Fibroblast of lung (primary cell): Measurements from ENCODE around the gene FSD1. TPM values are rescaled to one million over a fixed set of nuclear protein-coding genes. Genes with fewer than 3 reads are reported as not detected.

Experiments used
- DNase-seq, 2 donors: peaks; one replicate each; pipeline versions ENCODE4 v3.0.0 to v3.0.0-alpha.2; 2010; ENCODE audit warnings: low read depth in 2 of 2
- H2AFZ ChIP-seq: 2 replicates; pipeline ENCODE4 v1.5.1; 2012; ENCODE audit warnings: low read length, control low read depth, inconsistent platforms
- H3K27ac ChIP-seq: 2 replicates; pipeline ENCODE4 v1.5.1; 2011; ENCODE audit warnings: low read length, control low read depth; ENCODE audit not compliant: insufficient read depth
- H3K27me3 ChIP-seq: 2 replicates; pipeline ENCODE4 v1.5.1; 2011; ENCODE audit warnings: mild to moderate bottlenecking, low read length; ENCODE audit not compliant: control insufficient read depth, insufficient read depth
- H3K36me3 ChIP-seq: 2 replicates; pipeline ENCODE4 v1.5.1; 2011; ENCODE audit warnings: low read length; ENCODE audit not compliant: control insufficient read depth, insufficient read depth
- H3K4me1 ChIP-seq: 2 replicates; pipeline ENCODE4 v1.5.1; 2011; ENCODE audit warnings: low read length; ENCODE audit not compliant: control insufficient read depth, insufficient read depth; ENCODE audit errors: extremely low read depth
- H3K4me2 ChIP-seq: 2 replicates; pipeline ENCODE4 v1.5.1; 2011; ENCODE audit warnings: low read length, control low read depth; ENCODE audit not compliant: insufficient read depth; ENCODE audit errors: extremely low read depth
- H3K4me3 ChIP-seq, 4 experiments: fragments of 200-600 bp in 1 of 4; sonication (generic) in 1 of 4; replicated peaks in 1 of 4; 2 replicates each; pipeline ENCODE4 v1.5.1; 2011 to 2016; ENCODE audit warnings: low read length in 4 of 4, low read depth in 3 of 4, mild to moderate bottlenecking in 3 of 4, control low read depth in 2 of 4, inconsistent platforms in 1 of 4, mixed read lengths in 1 of 4; ENCODE audit not compliant: insufficient read depth in 1 of 4; ENCODE audit errors: control extremely low read depth in 1 of 4
- H3K79me2 ChIP-seq: 2 replicates; pipeline ENCODE4 v1.5.1; 2012; ENCODE audit warnings: mild to moderate bottlenecking, low read length, inconsistent platforms; ENCODE audit not compliant: control insufficient read depth, insufficient read depth
- H3K9ac ChIP-seq: 2 replicates; pipeline ENCODE4 v1.5.1; 2011; ENCODE audit warnings: mild to moderate bottlenecking, low read length, control low read depth; ENCODE audit not compliant: insufficient read depth
- H3K9me3 ChIP-seq: 2 replicates; pipeline ENCODE4 v1.5.1; 2012; ENCODE audit warnings: low read depth, low read length; ENCODE audit not compliant: control insufficient read depth, insufficient read depth
- H4K20me1 ChIP-seq: 2 replicates; pipeline ENCODE4 v1.5.1; 2011; ENCODE audit warnings: low read length; ENCODE audit not compliant: control insufficient read depth, insufficient read depth; ENCODE audit errors: extremely low read depth
- EZH2 ChIP-seq: IDR thresholded peaks from 2 replicates; pipeline ENCODE4 v1.5.1; 2012; ENCODE audit warnings: low read length, control low read depth, mild to moderate bottlenecking; ENCODE audit errors: missing control alignments
- polyA plus RNA-seq, 2 donors: library from polyadenylated mRNA; depleted of rRNA in 1 of 2; stranded (reverse) in 1 of 2; unstranded in 1 of 2; fragments of >200 nt; gene quantifications; 2 replicates each; pipeline ENCODE4 v1.2.1, GENCODE V29; 2011 to 2012; ENCODE audit warnings: missing spikeins in 1 of 2
- total RNA-seq: library from RNA; depleted of rRNA; stranded (reverse); fragments of >200 nt; gene quantifications from 2 replicates; pipeline ENCODE4 v1.2.1, GENCODE V29; 2014
- TF ChIP-seq, protein P1 (sequence below), 2 donors: IDR thresholded peaks in 1 of 2; conservative IDR thresholded peaks in 1 of 2; 1 replicate in 1 of 2; 2 replicates in 1 of 2; pipeline ENCODE4 v1.5.1; 2011 to 2012; ENCODE audit warnings: low read length in 2 of 2, control low read depth in 1 of 2, inconsistent platforms in 1 of 2, low read depth in 1 of 2, mild to moderate bottlenecking in 1 of 2

Gene FSD1
- total and polyA plus RNA-seq, 2 donors (not counting 1 experiment from before 2014, with no cell fraction given) = 4.6 to 10.1 TPM

DNA sequence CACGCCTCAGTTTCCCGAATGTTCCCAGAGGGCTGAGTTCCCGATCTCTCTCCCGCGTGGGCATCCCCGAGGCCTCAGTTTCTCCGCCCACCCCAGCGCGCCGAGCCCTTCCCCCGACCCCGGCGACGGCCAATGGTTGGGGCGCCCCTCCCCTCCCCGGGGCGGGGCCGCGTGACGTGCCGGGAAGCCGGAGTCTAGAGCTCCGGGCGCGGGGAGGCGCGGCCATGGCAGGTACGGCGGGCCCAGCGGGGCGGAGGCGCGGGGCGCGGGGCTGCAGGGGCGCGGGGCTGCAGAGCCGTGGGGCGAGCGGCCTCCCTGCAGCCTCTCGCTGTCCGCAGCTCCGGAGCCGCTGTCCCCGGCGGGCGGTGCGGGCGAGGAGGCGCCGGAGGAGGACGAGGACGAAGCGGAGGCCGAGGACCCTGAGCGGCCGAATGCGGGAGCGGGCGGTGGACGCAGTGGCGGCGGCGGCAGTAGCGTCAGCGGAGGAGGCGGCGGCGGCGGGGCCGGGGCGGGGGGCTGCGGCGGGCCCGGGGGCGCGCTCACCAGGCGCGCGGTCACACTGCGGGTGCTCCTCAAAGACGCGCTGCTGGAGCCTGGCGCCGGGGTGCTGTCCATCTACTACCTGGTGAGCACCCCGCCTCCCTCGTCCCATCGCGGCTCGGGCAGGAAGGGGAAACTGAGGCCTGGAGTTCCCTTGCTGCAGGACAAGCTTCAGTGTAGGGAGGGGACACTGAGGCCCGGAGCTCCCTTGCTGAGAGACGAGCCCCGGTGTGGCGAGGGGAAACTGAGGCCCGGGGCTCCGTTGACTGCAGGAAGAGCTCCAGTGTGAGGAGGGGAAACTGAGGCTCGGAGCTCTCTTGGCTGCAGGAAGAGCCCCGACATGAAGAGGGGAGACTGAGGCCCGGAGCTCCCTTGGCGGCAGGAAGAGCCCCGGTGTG is 39.2 kb downstream of the FSD1 start, which contains the start of gene MPND:
Gene MPND (plus strand): TSS at position 193 of the 938 bp plus-strand sequence. CDS start 32 bp downstream, at position 225.
- no peak for TF ChIP-seq EZH2
- TF ChIP-seq, protein P1, sequence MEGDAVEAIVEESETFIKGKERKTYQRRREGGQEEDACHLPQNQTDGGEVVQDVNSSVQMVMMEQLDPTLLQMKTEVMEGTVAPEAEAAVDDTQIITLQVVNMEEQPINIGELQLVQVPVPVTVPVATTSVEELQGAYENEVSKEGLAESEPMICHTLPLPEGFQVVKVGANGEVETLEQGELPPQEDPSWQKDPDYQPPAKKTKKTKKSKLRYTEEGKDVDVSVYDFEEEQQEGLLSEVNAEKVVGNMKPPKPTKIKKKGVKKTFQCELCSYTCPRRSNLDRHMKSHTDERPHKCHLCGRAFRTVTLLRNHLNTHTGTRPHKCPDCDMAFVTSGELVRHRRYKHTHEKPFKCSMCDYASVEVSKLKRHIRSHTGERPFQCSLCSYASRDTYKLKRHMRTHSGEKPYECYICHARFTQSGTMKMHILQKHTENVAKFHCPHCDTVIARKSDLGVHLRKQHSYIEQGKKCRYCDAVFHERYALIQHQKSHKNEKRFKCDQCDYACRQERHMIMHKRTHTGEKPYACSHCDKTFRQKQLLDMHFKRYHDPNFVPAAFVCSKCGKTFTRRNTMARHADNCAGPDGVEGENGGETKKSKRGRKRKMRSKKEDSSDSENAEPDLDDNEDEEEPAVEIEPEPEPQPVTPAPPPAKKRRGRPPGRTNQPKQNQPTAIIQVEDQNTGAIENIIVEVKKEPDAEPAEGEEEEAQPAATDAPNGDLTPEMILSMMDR (conservative IDR thresholded peaks at IDR 0.05 in 1 of 2, IDR thresholded peaks at IDR 0.05 in 1 of 2; ENCODE audit: low read depth in 1 of 2, low read length in 2 of 2) = no peak
- Histone ChIP-seq H3K27me3 (no peaks in the 10 kb centered on the region), H3K4me3 (peak within 1 kb of the TSS; percentile 55 to 76 (median 61)), H2AFZ (peak within 1 kb of the TSS; percentile 98), H3K79me2 (no peaks in the 10 kb centered on the region), H3K9me3 (no peaks in the 10 kb centered on the region), H3K36me3 (no peaks in the 10 kb centered on the region), H3K4me1 (peaks cover 6% of the 10 kb centered on the region), H3K9ac (peak within 1 kb of the TSS; percentile 45), H3K4me2 (peak within 1 kb of the TSS; percentile 99), H4K20me1 (no peaks in the 10 kb centered on the region), H3K27ac (peak within 1 kb of the TSS; percentile 57)
- peak; percentile 70 to 75 for DNase-seq

DNA sequence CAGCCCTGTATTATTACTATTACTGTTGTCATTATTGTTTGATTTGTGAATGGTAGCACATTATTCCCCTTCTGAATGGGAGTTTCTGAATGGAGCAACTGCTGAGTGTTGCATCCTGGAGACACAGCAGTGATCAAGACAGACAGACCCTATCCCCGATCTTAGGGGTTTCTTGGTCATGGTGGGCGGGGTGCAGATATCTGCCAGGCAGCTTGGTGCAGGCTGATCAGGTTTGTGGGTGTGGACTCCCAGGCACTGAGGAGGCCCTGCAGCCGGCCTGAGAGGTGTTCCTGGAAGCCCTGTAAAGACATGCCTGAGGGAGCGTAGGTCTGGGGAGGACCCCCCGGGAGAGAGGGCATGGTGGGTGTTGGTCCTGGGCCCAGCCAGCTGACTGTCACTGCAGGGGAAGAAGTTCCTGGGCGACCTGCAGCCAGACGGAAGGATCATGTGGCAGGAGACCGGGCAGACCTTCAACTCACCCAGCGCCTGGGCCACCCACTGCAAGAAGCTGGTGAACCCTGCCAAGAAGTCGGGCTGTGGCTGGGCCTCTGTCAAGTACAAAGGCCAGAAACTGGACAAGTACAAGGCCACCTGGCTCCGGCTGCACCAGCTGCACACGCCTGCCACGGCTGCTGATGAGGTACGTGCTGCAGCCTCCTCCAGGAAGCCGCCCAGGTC is 41.1 kb downstream of the FSD1 start:
- H3K4me3 ChIP-seq = no peak overlapping the region

More for the DNA sequence above, 41.1 kb downstream of the FSD1 start:
- Histone ChIP-seq H2AFZ (no peak overlapping the region), H4K20me1 (no peaks in the 10 kb centered on the region), H3K79me2 (no peaks in the 10 kb centered on the region), H3K27me3 (no peaks in the 10 kb centered on the region), H3K36me3 (no peaks in the 10 kb centered on the region), H3K9me3 (no peaks in the 10 kb centered on the region), H3K4me1 (peaks cover 6% of the 10 kb centered on the region), H3K9ac (no peak overlapping the region), H3K27ac (no peak overlapping the region), H3K4me2 (no peak overlapping the region)
- no peak for DNase-seq
- TF ChIP-seq, protein P1 (conservative IDR thresholded peaks at IDR 0.05 in 1 of 2, IDR thresholded peaks at IDR 0.05 in 1 of 2; ENCODE audit: low read depth in 1 of 2, low read length in 2 of 2) = no peak
- no peak for TF ChIP-seq EZH2
